H9 (cell line): Measurements from ENCODE around the gene PRDM5. TPM values are rescaled to one million over a fixed set of nuclear protein-coding genes. Genes with fewer than 3 reads are reported as not detected.

ENCODE experiments used
- DNase-seq: peaks from one replicate; pipeline ENCODE4 v3.0.0-alpha.2; 2017
- H2AFZ ChIP-seq: one replicate; pipeline ENCODE4 v1.6.1; 2013; ENCODE audit warnings: mild to moderate bottlenecking, low read length, control low read depth, moderate library complexity
- H2AK5ac ChIP-seq: 2 replicates; pipeline ENCODE4 v1.6.1; 2013; ENCODE audit warnings: low read length, control low read depth, mixed read lengths; ENCODE audit not compliant: insufficient read length
- H2BK120ac ChIP-seq: one replicate; pipeline ENCODE4 v1.6.1; 2013; ENCODE audit warnings: low read depth, mild to moderate bottlenecking, low read length, control low read depth, inconsistent platforms; ENCODE audit not compliant: poor library complexity, severe bottlenecking
- H2BK12ac ChIP-seq: 2 replicates; pipeline ENCODE4 v1.6.1; 2013; ENCODE audit warnings: low read length, control low read depth, mixed read lengths, low read depth; ENCODE audit not compliant: insufficient read length
- H2BK15ac ChIP-seq: 2 replicates; pipeline ENCODE4 v1.6.1; 2013; ENCODE audit warnings: low read depth, low read length, control low read depth
- H2BK20ac ChIP-seq: one replicate; pipeline ENCODE4 v1.6.1; 2013; ENCODE audit warnings: low read depth, mild to moderate bottlenecking, low read length, control low read depth, inconsistent platforms; ENCODE audit not compliant: poor library complexity, severe bottlenecking
- H2BK5ac ChIP-seq: 2 replicates; pipeline ENCODE4 v1.6.1; 2013; ENCODE audit warnings: low read length, control low read depth, mixed read lengths; ENCODE audit not compliant: insufficient read length
- H3K14ac ChIP-seq: 2 replicates; pipeline ENCODE4 v1.6.1; 2013; ENCODE audit warnings: low read length, control low read depth; ENCODE audit not compliant: insufficient read depth
- H3K18ac ChIP-seq: 2 replicates; pipeline ENCODE4 v1.6.1; 2013; ENCODE audit warnings: low read depth, mild to moderate bottlenecking, mixed read lengths, low read length, control low read depth; ENCODE audit not compliant: insufficient read length
- H3K23ac ChIP-seq: 2 replicates; pipeline ENCODE4 v1.6.1; 2013; ENCODE audit warnings: low read length, control low read depth, mixed read lengths, low read depth; ENCODE audit not compliant: insufficient read length
- H3K23me2 ChIP-seq: 2 replicates; pipeline ENCODE4 v1.6.1; 2013; ENCODE audit warnings: low read depth, mild to moderate bottlenecking, mixed read lengths, low read length, control low read depth; ENCODE audit not compliant: insufficient read length, poor library complexity, severe bottlenecking
- H3K27ac ChIP-seq: 2 replicates; pipeline ENCODE4 v1.5.1; 2013; ENCODE audit warnings: low read length, control low read depth, mixed read lengths, low read depth; ENCODE audit not compliant: insufficient read length
- H3K27me3 ChIP-seq: 2 replicates; pipeline ENCODE4 v1.6.1; 2013; ENCODE audit warnings: low read length, control low read depth, inconsistent platforms; ENCODE audit not compliant: insufficient read depth
- H3K4ac ChIP-seq: 2 replicates; pipeline ENCODE4 v1.6.1; 2013; ENCODE audit warnings: low read depth, mild to moderate bottlenecking, control low read depth, inconsistent platforms, low read length, moderate library complexity
- H3K4me1 ChIP-seq: 2 replicates; pipeline ENCODE4 v1.6.1; 2013; ENCODE audit warnings: low read length, control low read depth, inconsistent platforms; ENCODE audit not compliant: insufficient read depth
- H3K4me2 ChIP-seq: 2 replicates; pipeline ENCODE4 v1.6.1; 2013; ENCODE audit warnings: low read length, control low read depth, mixed read lengths; ENCODE audit not compliant: insufficient read length, insufficient read depth
- H3K56ac ChIP-seq: 2 replicates; pipeline ENCODE4 v1.6.1; 2013; ENCODE audit warnings: low read depth, mild to moderate bottlenecking, mixed read lengths, low read length, control low read depth; ENCODE audit not compliant: insufficient read length
- H3K79me1 ChIP-seq: 2 replicates; pipeline ENCODE4 v1.6.1; 2013; ENCODE audit warnings: low read depth, mild to moderate bottlenecking, moderate library complexity, low read length, control low read depth, inconsistent platforms; ENCODE audit not compliant: insufficient read depth, poor library complexity, severe bottlenecking
- H3K79me2 ChIP-seq: 2 replicates; pipeline ENCODE4 v1.6.1; 2013; ENCODE audit warnings: low read length, control low read depth, inconsistent platforms; ENCODE audit not compliant: insufficient read depth
- H3K9ac ChIP-seq: 2 replicates; pipeline ENCODE4 v1.6.1; 2013; ENCODE audit warnings: low read length, control low read depth, mixed read lengths; ENCODE audit not compliant: insufficient read length; ENCODE audit errors: extremely low read depth
- H3K9me3 ChIP-seq: one replicate; pipeline ENCODE4 v1.6.1; 2013; ENCODE audit warnings: low read depth, low read length, inconsistent platforms; ENCODE audit not compliant: control insufficient read depth
- H3T11ph ChIP-seq: one replicate; pipeline ENCODE4 v1.6.1; 2013; ENCODE audit warnings: mild to moderate bottlenecking, low read length, control low read depth, inconsistent platforms
- H4K20me1 ChIP-seq: one replicate; pipeline ENCODE4 v1.6.1; 2013; ENCODE audit not compliant: control insufficient read depth, insufficient read length, insufficient read depth
- H4K5ac ChIP-seq: 2 replicates; pipeline ENCODE4 v1.6.1; 2013; ENCODE audit warnings: low read depth, mild to moderate bottlenecking, mixed read lengths, low read length, control low read depth; ENCODE audit not compliant: insufficient read length
- H4K8ac ChIP-seq: replicated peaks from 2 replicates; pipeline ENCODE4 v1.6.1; 2013; ENCODE audit warnings: low read length, control low read depth, mixed read lengths, low read depth; ENCODE audit not compliant: insufficient read length
- H4K91ac ChIP-seq: 2 replicates; pipeline ENCODE4 v1.6.1; 2013; ENCODE audit warnings: low read depth, mild to moderate bottlenecking, moderate library complexity, mixed read lengths, low read length, control low read depth; ENCODE audit not compliant: insufficient read length
- H3K27ac Mint-ChIP-seq, 3 experiments: 2 replicates in 2 of 3; 3 replicates in 1 of 3; pipeline ENCODE4 v1.8.0; 2020 to 2021; ENCODE audit warnings: mixed read lengths in 3 of 3, mild to moderate bottlenecking in 1 of 3, moderate library complexity in 1 of 3
- H3K27me3 Mint-ChIP-seq: 2 replicates; pipeline ENCODE4 v1.8.0; 2021; ENCODE audit warnings: low read depth, mild to moderate bottlenecking, moderate library complexity, mixed read lengths
- H3K36me3 Mint-ChIP-seq, 3 experiments: 2 replicates in 2 of 3; 3 replicates in 1 of 3; pipeline ENCODE4 v1.8.0; 2020 to 2021; ENCODE audit warnings: low read depth in 3 of 3, mixed read lengths in 3 of 3; ENCODE audit not compliant: insufficient read depth in 1 of 3
- H3K4me1 Mint-ChIP-seq, 2 experiments: 2 replicates each; pipeline ENCODE4 v1.8.0; 2020; ENCODE audit warnings: mixed read lengths in 2 of 2
- H3K4me3 Mint-ChIP-seq, 2 experiments: 2 replicates in 1 of 2; 3 replicates in 1 of 2; pipeline ENCODE4 v1.8.0; 2020 to 2021; ENCODE audit warnings: mild to moderate bottlenecking in 2 of 2, mixed read lengths in 2 of 2, moderate library complexity in 1 of 2
- H3K9me3 Mint-ChIP-seq, 2 experiments: 2 replicates in 1 of 2; 3 replicates in 1 of 2; pipeline ENCODE4 v1.8.0; 2020; ENCODE audit warnings: mild to moderate bottlenecking in 2 of 2, mixed read lengths in 2 of 2, moderate library complexity in 1 of 2
- CTCF ChIP-seq: fragments of 200-600 bp; sonication (generic); conservative IDR thresholded peaks from 3 replicates; pipeline ENCODE4 v1.8.0; 2021; ENCODE audit warnings: antibody characterized with exemption, mild to moderate bottlenecking
- whole genome bisulfite sequencing: extraction: QIAGEN DNeasy Blood & Tissue Kit; methylation state at CpG from one replicate; pipeline ENCODE4 v1.1.7; 2013; ENCODE audit warnings: missing lambda C conversion rate, low lambda C conversion rate, mixed read lengths; ENCODE audit not compliant: insufficient read length; ENCODE audit errors: extremely low coverage; 5-methylcytosine and 5-hydroxymethylcytosine counted together
- total RNA-seq: library from RNA; stranded (reverse); gene quantifications from 2 replicates; pipeline ENCODE4 v1.2.1, GENCODE V29; 2021

The PRDM5 gene
- total RNA-seq, 1 experiment from 2014 or later: 21.7 TPM

DNA sequence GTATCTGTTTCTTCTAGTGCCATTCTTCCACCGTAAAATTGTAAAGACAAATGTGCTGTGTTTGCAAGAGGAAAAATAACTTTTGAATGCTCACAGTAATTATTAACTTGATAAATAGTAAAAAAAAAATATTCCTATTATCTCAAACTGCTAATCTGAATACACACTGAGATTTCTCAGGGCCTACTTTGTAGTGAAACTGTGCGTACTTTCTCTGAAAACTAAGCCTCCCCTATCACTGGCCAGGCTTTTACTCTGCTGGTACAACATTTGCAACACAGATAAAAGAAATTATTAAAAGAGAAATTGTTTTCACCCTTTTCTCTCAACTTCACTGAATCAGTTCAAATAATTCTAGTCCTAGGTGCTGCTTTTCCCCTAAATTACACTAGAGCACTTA lies 137.3 kb downstream of the PRDM5 start:
- peaks cover 0 to 4% (median 0%) of the 10 kb centered on the region in 3 experiments; a peak in 2 of 7 replicates for H3K36me3 Mint-ChIP-seq
- no peak overlapping the region for H3K23ac ChIP-seq
- no CpG with 5 or more reads among the region's 2 CpGs for WGBS
- no peaks in the 10 kb centered on the region for H3K79me2 ChIP-seq
- H3K27ac ChIP-seq: no peak overlapping the region
- H2AFZ ChIP-seq: no peak overlapping the region
- no peaks in the 10 kb centered on the region for H3K23me2 ChIP-seq
- H3K4ac ChIP-seq: no peak overlapping the region
- H2BK20ac ChIP-seq: no peak overlapping the region
- no peak overlapping the region for H4K91ac ChIP-seq
- no peak overlapping the region for H4K5ac ChIP-seq
- H3K9ac ChIP-seq: no peak overlapping the region
- peaks cover 6 to 15% of the 10 kb centered on the region in 2 experiments; a peak in 3 of 4 replicates for H3K4me1 Mint-ChIP-seq
- H3K18ac ChIP-seq: no peak overlapping the region
- no peaks in the 10 kb centered on the region for H4K20me1 ChIP-seq
- H2BK12ac ChIP-seq: no peak overlapping the region
- H3K9me3 ChIP-seq: no peaks in the 10 kb centered on the region
- H2AK5ac ChIP-seq: no peak overlapping the region
- H3K4me3 Mint-ChIP-seq: no peak overlapping the region
- TF ChIP-seq CTCF: no peak
- no peaks in the 10 kb centered on the region for H3K79me1 ChIP-seq
- no peaks in the 10 kb centered on the region for H3K27me3 Mint-ChIP-seq
- H3T11ph ChIP-seq: no peak overlapping the region
- H4K8ac ChIP-seq: no peak overlapping the region
- H2BK15ac ChIP-seq: no peak overlapping the region
- H2BK5ac ChIP-seq: no peak overlapping the region
- H3K27me3 ChIP-seq: no peaks in the 10 kb centered on the region
- no peak overlapping the region for H3K4me2 ChIP-seq
- no peak for DNase-seq
- no peaks in the 10 kb centered on the region for H3K9me3 Mint-ChIP-seq
- H2BK120ac ChIP-seq: no peak overlapping the region
- H3K4me1 ChIP-seq: no peaks in the 10 kb centered on the region
- H3K27ac Mint-ChIP-seq: no peak overlapping the region
- no peak overlapping the region for H3K14ac ChIP-seq
- H3K56ac ChIP-seq: no peak overlapping the region
